Testis (tissue), 2 donors: Measurements from ENCODE around the gene ARHGAP9.

Experiments used
- CTCF ChIP-seq, 3 experiments: fragments of 450-650 bp in 2 of 3; fragments of 200-600 bp in 1 of 3; sonication (generic) in 1 of 3; IDR thresholded peaks; one replicate each; pipeline ENCODE4 v1.5.1; 2016 to 2019; ENCODE audit warnings: antibody characterized with exemption in 3 of 3, mild to moderate bottlenecking in 2 of 3, moderate library complexity in 1 of 3
- POLR2A ChIP-seq: fragments of 450-650 bp; IDR thresholded peaks from one replicate; pipeline ENCODE4 v1.6.1; 2017; ENCODE audit warnings: antibody characterized with exemption, mild to moderate bottlenecking, moderate library complexity

GRCh38 chr12:57473392-57473791, 6.3 kb downstream of the ARHGAP9 start:
- no peak for TF ChIP-seq CTCF (IDR thresholded peaks at IDR 0.05)
- no peak for TF ChIP-seq POLR2A
